Measurements from ENCODE around the gene SRI. TPM values are rescaled to one million over a fixed set of nuclear protein-coding genes. Genes with fewer than 3 reads are reported as not detected.
"Not testable (repeated sequence)": the region's sequence is repeated elsewhere in the genome, so short reads cannot be mapped to it uniquely, and the experiment has no call there.

The SRI gene
- total and polyA plus RNA-seq, 2 donors, result 62.5 to 87.4 TPM

- Histone ChIP-seq H3K4me1 (ENCODE audit: control insufficient read depth in 2 of 2, insufficient read depth in 2 of 2, low read length in 2 of 2) (no peaks in the 10 kb centered on the region), H3K36me3 (ENCODE audit: control insufficient read depth in 2 of 2, insufficient read depth in 2 of 2, low read length in 1 of 2) (no peaks in the 10 kb centered on the region), H3K27me3 (ENCODE audit: control insufficient read depth in 2 of 2, insufficient read depth in 1 of 2, low read length in 1 of 2) (no peaks in the 10 kb centered on the region), H3K27ac (ENCODE audit: low read depth in 1 of 2, low read length in 1 of 2) (no peak overlapping the region), H3K9me3 (ENCODE audit: control insufficient read depth in 2 of 2, insufficient read depth in 1 of 2, low read length in 1 of 2) (no peaks in the 10 kb centered on the region), H3K4me3 (ENCODE audit: low read length in 2 of 2) (no peak overlapping the region)
- 95% methylated on average over 1 of the region's 1 CpG for WGBS
- DNase-seq (ENCODE audit: low read depth in 6 of 9, low spot score in 9 of 9), result no peak
Observed at GRCh38 chr7:88260719-88261118, 40.9 kb upstream of the SRI start.

- H3K4me3 ChIP-seq (ENCODE audit: low read length in 2 of 2), result no peak overlapping the region
- no peaks in the 10 kb centered on the region for H3K36me3 ChIP-seq (ENCODE audit: control insufficient read depth in 2 of 2, insufficient read depth in 2 of 2, low read length in 1 of 2)
- no peak for DNase-seq (ENCODE audit: low read depth in 6 of 9, low spot score in 9 of 9)
- H3K4me1 ChIP-seq (ENCODE audit: control insufficient read depth in 2 of 2, insufficient read depth in 2 of 2, low read length in 2 of 2), result no peaks in the 10 kb centered on the region
- peaks cover 0 to 1% of the 10 kb centered on the region in 2 donors for H3K9me3 ChIP-seq (ENCODE audit: control insufficient read depth in 2 of 2, insufficient read depth in 1 of 2, low read length in 1 of 2)
- H3K27ac ChIP-seq (ENCODE audit: low read depth in 1 of 2, low read length in 1 of 2), result no peak overlapping the region
- WGBS, result 88% methylated on average over 2 of the region's 2 CpGs
- no peaks in the 10 kb centered on the region for H3K27me3 ChIP-seq (ENCODE audit: control insufficient read depth in 2 of 2, insufficient read depth in 1 of 2, low read length in 1 of 2)
Observed at GRCh38 chr7:88259656-88260380, 40.0 kb upstream of the SRI start.

DNA sequence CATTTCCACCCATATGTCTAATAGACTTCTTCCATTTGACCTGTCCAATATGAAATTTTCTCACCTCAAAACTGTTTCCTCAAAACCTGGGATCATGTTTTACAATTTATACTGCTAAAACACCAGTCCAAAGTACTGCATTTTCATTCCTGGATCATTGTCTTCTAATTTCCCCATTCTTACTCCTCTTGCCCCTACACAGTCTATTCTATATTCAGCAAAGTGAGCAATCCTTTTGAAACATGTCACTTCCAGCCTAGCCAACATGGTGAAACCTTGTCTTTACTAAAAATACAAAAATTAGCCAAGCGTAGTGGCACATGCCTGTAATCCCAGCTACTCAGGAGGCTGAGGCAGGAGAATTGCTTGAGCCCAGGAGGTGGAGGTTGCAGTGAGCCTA is 38.5 kb upstream of the SRI start:
- not testable (repeated sequence) for DNase-seq (ENCODE audit: low read depth in 6 of 9, low spot score in 9 of 9); H3K36me3 ChIP-seq (ENCODE audit: control insufficient read depth in 2 of 2, insufficient read depth in 2 of 2, low read length in 1 of 2); H3K4me3 ChIP-seq (ENCODE audit: low read length in 2 of 2); H3K27ac ChIP-seq (ENCODE audit: low read depth in 1 of 2, low read length in 1 of 2); H3K9me3 ChIP-seq (ENCODE audit: control insufficient read depth in 2 of 2, insufficient read depth in 1 of 2, low read length in 1 of 2); H3K27me3 ChIP-seq (ENCODE audit: control insufficient read depth in 2 of 2, insufficient read depth in 1 of 2, low read length in 1 of 2); H3K4me1 ChIP-seq (ENCODE audit: control insufficient read depth in 2 of 2, insufficient read depth in 2 of 2, low read length in 2 of 2)
- 98% methylated on average over 1 of the region's 1 CpG for WGBS

DNA sequence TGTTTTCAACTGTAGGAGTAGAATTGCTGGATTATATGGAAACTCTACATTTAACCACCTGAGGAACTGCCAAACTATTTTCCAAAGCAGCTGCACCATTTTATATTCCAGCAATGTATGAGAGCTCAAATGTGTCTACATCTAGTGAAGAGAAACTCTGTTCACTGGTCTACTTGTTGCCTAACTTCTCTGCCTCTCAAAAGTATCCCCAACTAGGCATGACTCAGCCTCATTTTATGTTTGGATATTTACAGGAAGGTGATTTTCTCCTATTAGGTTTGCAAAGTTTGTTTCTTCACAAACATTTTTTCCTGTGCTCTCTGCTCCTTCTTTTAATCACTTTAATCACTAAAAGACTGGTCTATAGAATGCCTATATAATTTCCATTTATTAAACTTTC is 37.1 kb upstream of the SRI start:
- no peak overlapping the region for H3K27ac ChIP-seq (ENCODE audit: low read depth in 1 of 2, low read length in 1 of 2)
- H3K4me3 ChIP-seq (ENCODE audit: low read length in 2 of 2), result no peak overlapping the region
- no peak for DNase-seq (ENCODE audit: low read depth in 6 of 9, low spot score in 9 of 9)
- peaks cover 0 to 5% of the 10 kb centered on the region in 2 donors for H3K9me3 ChIP-seq (ENCODE audit: control insufficient read depth in 2 of 2, insufficient read depth in 1 of 2, low read length in 1 of 2)
- H3K27me3 ChIP-seq (ENCODE audit: control insufficient read depth in 2 of 2, insufficient read depth in 1 of 2, low read length in 1 of 2), result no peaks in the 10 kb centered on the region
- H3K36me3 ChIP-seq (ENCODE audit: control insufficient read depth in 2 of 2, insufficient read depth in 2 of 2, low read length in 1 of 2), result no peaks in the 10 kb centered on the region
- H3K4me1 ChIP-seq (ENCODE audit: control insufficient read depth in 2 of 2, insufficient read depth in 2 of 2, low read length in 2 of 2), result no peaks in the 10 kb centered on the region

- Histone ChIP-seq H3K9me3 (ENCODE audit: control insufficient read depth in 2 of 2, insufficient read depth in 1 of 2, low read length in 1 of 2) (peaks cover 0 to 5% of the 10 kb centered on the region in 2 donors), H3K4me1 (ENCODE audit: control insufficient read depth in 2 of 2, insufficient read depth in 2 of 2, low read length in 2 of 2) (no peaks in the 10 kb centered on the region), H3K36me3 (ENCODE audit: control insufficient read depth in 2 of 2, insufficient read depth in 2 of 2, low read length in 1 of 2) (no peaks in the 10 kb centered on the region), H3K27me3 (ENCODE audit: control insufficient read depth in 2 of 2, insufficient read depth in 1 of 2, low read length in 1 of 2) (no peaks in the 10 kb centered on the region), H3K4me3 (ENCODE audit: low read length in 2 of 2) (no peak overlapping the region), H3K27ac (ENCODE audit: low read depth in 1 of 2, low read length in 1 of 2) (no peak overlapping the region)
- DNase-seq (ENCODE audit: low read depth in 6 of 9, low spot score in 9 of 9), result no peak
- 93% methylated on average over 2 of the region's 2 CpGs for WGBS
Observed at GRCh38 chr7:88254721-88255424, 35.0 kb upstream of the SRI start.

DNA sequence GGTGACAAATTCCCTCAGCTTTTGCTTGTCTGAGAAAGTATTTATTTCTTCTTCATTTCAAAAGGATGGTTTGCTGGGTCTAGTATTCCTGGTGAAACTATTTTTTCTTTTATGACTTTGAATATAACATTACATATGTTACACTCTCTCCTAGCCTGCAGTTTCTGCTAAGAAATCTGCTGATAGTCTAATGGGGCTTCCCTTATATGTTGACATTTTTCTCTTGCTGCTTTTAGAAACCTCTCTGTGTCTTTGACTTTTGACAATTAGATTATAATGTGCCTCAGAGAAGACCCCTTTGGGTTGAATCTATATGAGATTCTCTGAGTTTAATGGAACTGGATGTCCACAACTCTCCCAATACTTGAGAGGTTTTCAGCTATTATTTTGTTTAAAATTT is 33.8 kb upstream of the SRI start:
- no peaks in the 10 kb centered on the region for H3K36me3 ChIP-seq (ENCODE audit: control insufficient read depth in 2 of 2, insufficient read depth in 2 of 2, low read length in 1 of 2)
- H3K9me3 ChIP-seq (ENCODE audit: control insufficient read depth in 2 of 2, insufficient read depth in 1 of 2, low read length in 1 of 2), result peaks cover 0 to 5% of the 10 kb centered on the region in 2 donors
- H3K27me3 ChIP-seq (ENCODE audit: control insufficient read depth in 2 of 2, insufficient read depth in 1 of 2, low read length in 1 of 2), result no peaks in the 10 kb centered on the region
- no peak overlapping the region for H3K27ac ChIP-seq (ENCODE audit: low read depth in 1 of 2, low read length in 1 of 2)
- no peaks in the 10 kb centered on the region for H3K4me1 ChIP-seq (ENCODE audit: control insufficient read depth in 2 of 2, insufficient read depth in 2 of 2, low read length in 2 of 2)
- H3K4me3 ChIP-seq (ENCODE audit: low read length in 2 of 2), result no peak overlapping the region
- no peak for DNase-seq (ENCODE audit: low read depth in 6 of 9, low spot score in 9 of 9)

GRCh38 chr7:88244258-88244657 is 24.4 kb upstream of the SRI start:
- WGBS, result 98% methylated on average over 1 of the region's 1 CpG
- Histone ChIP-seq H3K27ac (ENCODE audit: low read depth in 1 of 2, low read length in 1 of 2) (no peak overlapping the region), H3K27me3 (ENCODE audit: control insufficient read depth in 2 of 2, insufficient read depth in 1 of 2, low read length in 1 of 2) (no peaks in the 10 kb centered on the region), H3K36me3 (ENCODE audit: control insufficient read depth in 2 of 2, insufficient read depth in 2 of 2, low read length in 1 of 2) (no peaks in the 10 kb centered on the region), H3K4me3 (ENCODE audit: low read length in 2 of 2) (no peak overlapping the region), H3K4me1 (ENCODE audit: control insufficient read depth in 2 of 2, insufficient read depth in 2 of 2, low read length in 2 of 2) (no peaks in the 10 kb centered on the region), H3K9me3 (ENCODE audit: control insufficient read depth in 2 of 2, insufficient read depth in 1 of 2, low read length in 1 of 2) (no peaks in the 10 kb centered on the region)
- DNase-seq (ENCODE audit: low read depth in 6 of 9, low spot score in 9 of 9), result no peak

DNA sequence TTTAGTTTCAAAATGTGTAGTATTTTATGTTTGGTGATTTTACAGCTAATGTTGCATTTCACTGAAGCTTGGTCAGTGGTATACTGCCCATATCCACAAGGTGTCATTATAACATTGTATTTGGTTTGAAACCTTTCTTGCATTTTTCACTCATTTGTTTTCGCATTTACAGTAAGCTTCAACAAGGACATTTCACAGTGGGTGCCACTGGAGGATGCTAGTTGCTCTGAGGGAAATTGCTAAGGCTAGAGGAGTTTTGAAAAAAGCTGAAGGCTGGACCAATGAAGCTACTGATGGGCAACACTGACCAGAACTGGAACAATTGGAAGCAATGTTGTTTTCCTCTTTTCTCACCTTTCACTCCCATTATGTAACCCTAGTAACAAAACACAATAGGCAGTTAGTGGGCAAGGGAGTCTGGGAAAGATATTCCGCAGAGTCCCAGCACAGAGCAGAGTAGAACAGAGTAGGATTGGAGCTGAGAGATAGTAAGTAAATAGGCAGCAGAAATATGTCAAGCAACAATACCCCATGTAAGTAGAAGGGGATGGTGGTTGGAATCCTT is 23.6 kb upstream of the SRI start:
- no peak overlapping the region for H3K4me3 ChIP-seq (ENCODE audit: low read length in 2 of 2)
- H3K9me3 ChIP-seq (ENCODE audit: control insufficient read depth in 2 of 2, insufficient read depth in 1 of 2, low read length in 1 of 2), result no peaks in the 10 kb centered on the region
- no peaks in the 10 kb centered on the region for H3K27me3 ChIP-seq (ENCODE audit: control insufficient read depth in 2 of 2, insufficient read depth in 1 of 2, low read length in 1 of 2)
- H3K27ac ChIP-seq (ENCODE audit: low read depth in 1 of 2, low read length in 1 of 2), result no peak overlapping the region
- 53% methylated on average over 2 of the region's 2 CpGs for WGBS
- no peaks in the 10 kb centered on the region for H3K4me1 ChIP-seq (ENCODE audit: control insufficient read depth in 2 of 2, insufficient read depth in 2 of 2, low read length in 2 of 2)
- H3K36me3 ChIP-seq (ENCODE audit: control insufficient read depth in 2 of 2, insufficient read depth in 2 of 2, low read length in 1 of 2), result no peaks in the 10 kb centered on the region
- DNase-seq (ENCODE audit: low read depth in 6 of 9, low spot score in 9 of 9), result peak in 3 of 9 donors; percentile 2 to 25 (median 2)

DNA sequence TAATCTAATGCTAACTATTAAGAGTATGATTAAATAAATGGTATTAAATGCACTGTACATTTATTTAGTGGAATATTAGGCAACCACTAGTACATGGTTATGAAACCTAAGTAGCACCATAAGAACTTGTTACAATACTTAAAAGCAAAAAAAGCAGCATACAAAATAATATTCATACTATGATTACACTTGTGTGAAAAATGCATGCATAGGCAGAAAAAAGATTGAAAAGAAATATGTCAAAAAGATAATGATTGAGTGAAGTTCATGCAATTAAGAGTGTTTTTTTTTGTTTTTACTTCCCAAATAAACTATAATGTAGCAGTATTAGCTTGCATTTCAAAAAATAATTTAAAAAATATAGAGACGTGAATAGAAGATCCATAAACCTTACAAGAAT is 20.0 kb upstream of the SRI start:
- H3K27me3 ChIP-seq (ENCODE audit: control insufficient read depth in 2 of 2, insufficient read depth in 1 of 2, low read length in 1 of 2), result no peaks in the 10 kb centered on the region
- H3K9me3 ChIP-seq (ENCODE audit: control insufficient read depth in 2 of 2, insufficient read depth in 1 of 2, low read length in 1 of 2), result no peaks in the 10 kb centered on the region
- H3K36me3 ChIP-seq (ENCODE audit: control insufficient read depth in 2 of 2, insufficient read depth in 2 of 2, low read length in 1 of 2), result no peaks in the 10 kb centered on the region
- 99% methylated on average over 1 of the region's 1 CpG for WGBS
- DNase-seq (ENCODE audit: low read depth in 6 of 9, low spot score in 9 of 9), result no peak
- H3K4me1 ChIP-seq (ENCODE audit: control insufficient read depth in 2 of 2, insufficient read depth in 2 of 2, low read length in 2 of 2), result no peaks in the 10 kb centered on the region
- H3K4me3 ChIP-seq (ENCODE audit: low read length in 2 of 2), result no peak overlapping the region
- H3K27ac ChIP-seq (ENCODE audit: low read depth in 1 of 2, low read length in 1 of 2), result no peak overlapping the region
